Measurements from ENCODE around the gene C5orf15.
"Not testable (repeated sequence)": the region's sequence is repeated elsewhere in the genome, so short reads cannot be mapped to it uniquely, and the experiment has no call there.

The C5orf15 gene

GRCh38 chr5:133937628-133938027, 30.8 kb downstream of the C5orf15 start:
- DNase-seq (ENCODE audit: low read depth), result not testable (repeated sequence)

- DNase-seq (ENCODE audit: low read depth), result no peak
These were observed 31.8 kb downstream of the C5orf15 start for GRCh38 chr5:133936651-133937015.

- DNase-seq (ENCODE audit: low read depth), result not testable (repeated sequence)
These were observed 32.3 kb downstream of the C5orf15 start for GRCh38 chr5:133935991-133936650.

DNA sequence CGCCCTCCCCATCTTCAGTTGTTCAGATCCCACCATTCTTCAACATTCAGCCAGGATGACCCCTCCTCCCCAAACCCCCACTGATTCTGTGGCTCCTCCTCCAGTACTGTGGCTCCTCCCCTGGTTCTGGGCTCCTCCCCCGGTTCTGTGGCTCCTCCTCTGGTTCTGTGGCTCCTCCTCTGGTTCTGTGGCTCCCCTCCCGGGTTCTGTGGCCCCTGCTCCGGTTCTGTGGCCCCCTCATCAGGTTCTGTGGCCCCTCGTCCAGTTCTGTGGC, 32.8 kb downstream of the C5orf15 start:
- DNase-seq (ENCODE audit: low read depth), result no peak

DNA sequence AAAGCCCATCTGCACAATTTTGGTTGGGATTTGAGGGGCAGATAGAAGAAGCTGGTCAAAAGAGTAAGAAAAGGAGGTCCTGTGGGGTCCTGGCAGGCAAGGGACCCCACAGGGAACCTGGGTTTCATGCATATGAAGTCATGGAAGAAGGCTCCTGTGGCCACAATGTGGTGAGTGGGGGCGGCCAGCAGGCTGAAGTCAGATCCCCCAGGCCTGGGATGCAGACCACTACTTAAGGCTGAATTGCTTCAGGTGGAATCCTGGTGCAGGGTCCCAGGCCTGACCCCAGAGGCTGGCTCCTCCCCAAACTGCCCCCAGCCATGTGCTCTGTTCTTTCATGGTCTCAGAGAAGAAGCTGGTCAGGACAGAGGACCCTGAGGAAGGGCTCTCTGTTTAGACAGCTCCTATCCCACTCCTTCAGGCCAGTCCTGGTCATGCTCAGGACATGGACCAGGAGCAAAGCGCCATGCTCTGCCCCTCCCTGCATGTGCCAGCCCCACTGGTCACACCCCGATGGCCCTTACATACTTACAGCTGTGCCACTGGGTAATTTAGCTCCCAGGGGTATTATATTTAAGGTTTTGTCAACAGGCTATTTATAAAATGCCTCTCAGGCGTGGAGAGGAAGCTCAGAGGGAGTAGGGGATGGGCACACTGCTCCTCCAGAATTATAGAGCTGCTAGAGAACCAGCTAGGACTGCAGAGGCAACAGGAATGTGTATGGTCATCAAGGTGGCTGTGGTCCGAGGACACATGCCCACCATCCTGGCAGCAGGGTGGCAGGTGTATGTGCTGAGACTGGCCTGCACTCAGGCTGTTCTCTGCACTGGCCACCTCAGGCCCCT, 33.4 kb downstream of the C5orf15 start:
- DNase-seq (ENCODE audit: low read depth), result no peak

GRCh38 chr5:133934311-133934710, 34.1 kb downstream of the C5orf15 start:
- no peak for DNase-seq (ENCODE audit: low read depth)

DNA sequence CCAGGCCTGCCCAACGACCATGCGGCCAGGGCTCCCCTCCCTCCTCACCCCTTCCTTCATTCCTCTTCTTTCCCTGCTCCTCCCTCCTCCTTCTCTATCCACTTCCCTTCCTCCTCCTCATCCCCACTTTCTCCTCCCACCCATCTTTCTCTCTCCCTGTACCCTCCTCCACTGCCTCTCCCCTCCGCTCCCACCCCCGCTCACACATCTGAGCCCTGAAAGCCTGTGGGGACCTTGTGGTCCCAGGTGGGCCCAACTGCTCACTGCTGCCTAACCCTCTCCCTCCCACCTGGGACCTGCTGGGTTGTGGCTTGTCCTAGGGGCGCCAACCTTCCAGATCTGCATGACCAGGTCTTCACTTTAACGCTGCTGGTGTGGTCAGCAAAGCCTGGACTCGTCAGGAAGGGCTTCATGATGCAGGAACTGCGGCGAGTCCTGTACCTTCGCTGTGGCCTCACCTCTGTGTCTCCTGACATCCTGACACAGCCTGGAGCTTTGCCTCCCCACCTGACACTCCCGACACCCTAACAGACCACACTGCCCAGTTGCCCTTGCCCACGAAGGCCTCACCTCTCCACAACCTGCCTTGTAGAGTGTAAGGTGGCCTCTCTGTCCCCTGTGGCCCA, 34.6 kb downstream of the C5orf15 start:
- no peak for DNase-seq (ENCODE audit: low read depth)

DNA sequence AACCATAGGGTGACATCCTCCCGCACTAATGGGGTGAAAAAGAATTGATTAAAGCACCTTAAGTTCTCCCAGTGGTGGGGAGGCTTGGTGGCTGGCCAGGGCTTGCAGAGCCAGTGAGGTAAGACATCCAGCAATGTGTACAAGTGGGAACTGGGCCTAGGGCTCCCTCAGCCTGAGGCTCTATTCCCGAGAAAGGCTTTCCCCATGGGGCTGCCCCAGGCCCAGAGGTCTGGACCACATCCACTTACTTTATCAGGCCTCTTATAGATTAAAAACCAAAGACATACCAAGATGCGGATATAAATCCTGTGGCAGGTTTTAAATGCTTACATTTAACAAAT, 35.3 kb downstream of the C5orf15 start:
- DNase-seq (ENCODE audit: low read depth), result no peak

GRCh38 chr5:133932441-133933168, 35.8 kb downstream of the C5orf15 start:
- no peak for DNase-seq (ENCODE audit: low read depth)

DNA sequence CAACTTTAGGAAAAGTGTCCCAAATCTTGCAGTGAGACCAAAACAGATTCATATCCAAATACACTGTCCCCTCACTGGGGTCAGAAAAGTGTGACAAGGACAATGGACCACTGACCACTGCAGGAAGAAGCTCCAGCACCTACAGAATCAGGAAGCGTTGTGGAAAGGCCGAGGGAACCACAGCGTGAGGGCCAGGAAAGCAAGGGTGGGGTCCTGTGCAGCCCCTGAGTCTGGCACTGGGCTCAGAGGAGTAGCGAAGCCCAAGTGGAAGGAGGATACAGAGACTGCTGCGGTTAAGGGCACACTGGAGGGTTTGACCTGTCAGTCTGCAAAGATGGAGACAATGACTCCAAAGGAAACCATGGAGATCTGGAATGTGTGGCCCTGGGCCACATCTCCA, 36.9 kb downstream of the C5orf15 start:
- no peak for DNase-seq (ENCODE audit: low read depth)

GRCh38 chr5:133930813-133931090, 37.7 kb downstream of the C5orf15 start:
- no peak for DNase-seq (ENCODE audit: low read depth)

DNA sequence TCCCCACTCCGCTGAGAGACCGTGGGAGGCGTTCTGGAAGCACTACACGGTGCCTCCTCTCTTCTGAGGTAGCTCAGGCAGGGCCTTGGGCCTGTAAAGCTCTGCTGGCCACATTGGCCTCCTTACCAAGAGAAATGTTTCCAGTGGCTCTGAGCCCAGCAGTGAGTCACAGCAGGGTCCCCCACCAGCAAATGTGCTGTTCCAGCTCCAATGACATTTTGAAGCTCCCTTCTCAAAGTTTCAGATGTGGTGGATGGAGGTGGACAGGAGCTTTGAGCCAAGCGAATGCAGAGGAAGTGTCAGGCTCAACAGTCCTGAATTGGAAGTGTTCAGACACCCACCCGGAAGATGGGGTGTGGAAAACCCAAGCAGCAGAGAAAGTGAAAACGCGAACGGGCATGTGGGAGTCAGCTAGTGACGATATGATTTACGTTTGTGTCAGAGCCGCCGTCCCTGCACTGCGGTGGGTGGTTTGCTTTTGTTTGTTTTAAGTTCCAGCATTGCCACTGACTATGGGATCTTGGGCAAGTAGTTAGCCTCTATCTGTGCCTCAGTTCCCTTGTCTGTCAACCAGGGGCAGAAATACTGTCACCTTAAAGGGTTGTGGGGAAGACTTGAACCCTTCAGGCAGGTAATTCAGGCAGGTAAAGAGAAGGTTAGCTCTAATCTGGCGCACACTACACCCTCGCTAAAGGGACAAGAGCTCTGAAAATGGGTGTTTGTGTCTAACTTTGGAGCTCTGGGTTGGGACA, 38.2 kb downstream of the C5orf15 start:
- DNase-seq (ENCODE audit: low read depth), result peak; percentile 68

GRCh38 chr5:133928587-133929393, 39.6 kb downstream of the C5orf15 start:
- DNase-seq (ENCODE audit: low read depth), result no peak

DNA sequence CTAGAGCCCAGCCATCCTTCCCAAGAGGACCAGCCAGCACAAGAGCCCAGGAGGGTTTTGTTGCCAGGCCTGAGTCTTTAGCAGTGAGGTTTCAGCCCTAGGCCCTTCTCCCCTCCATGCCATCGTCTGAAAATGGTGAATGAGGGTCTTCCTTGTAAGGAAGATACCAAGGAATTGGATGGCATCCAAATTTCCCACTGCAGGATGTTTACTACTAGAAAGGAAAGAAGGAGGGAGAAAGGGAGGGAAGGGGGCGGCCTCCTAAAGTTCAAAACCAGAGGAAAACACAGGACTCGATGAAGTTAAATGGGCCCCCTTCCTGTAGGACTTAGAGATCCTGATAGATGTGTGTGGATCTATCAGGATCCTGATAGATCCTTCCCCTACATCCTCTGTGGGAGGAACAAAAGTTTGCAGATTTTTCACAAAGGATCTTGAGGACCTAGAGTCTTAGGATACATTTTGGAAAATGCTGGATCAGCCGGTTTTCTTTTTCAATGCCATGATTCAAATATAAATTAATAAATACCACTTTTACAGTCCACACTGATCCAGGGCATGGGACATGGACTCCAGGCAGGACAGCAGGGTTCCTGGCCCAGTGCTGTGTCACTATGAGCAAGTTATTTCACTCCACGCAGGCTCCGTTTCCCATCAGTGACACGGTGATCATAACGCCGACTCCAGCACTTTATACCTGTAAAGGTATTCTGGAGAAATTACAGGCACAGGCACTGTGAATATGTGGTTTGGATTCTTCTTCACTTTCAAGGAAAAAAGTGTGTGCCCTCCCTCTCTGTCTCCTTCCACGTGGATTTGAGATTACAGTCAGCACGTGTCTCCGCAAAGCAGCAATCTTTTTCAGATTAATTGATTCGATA, 40.9 kb downstream of the C5orf15 start:
- peak; percentile 53 for DNase-seq (ENCODE audit: low read depth)

GRCh38 chr5:133926489-133927299, 41.7 kb downstream of the C5orf15 start:
- DNase-seq (ENCODE audit: low read depth), result no peak

GRCh38 chr5:133925866-133926488, 42.4 kb downstream of the C5orf15 start:
- peak; percentile 63 for DNase-seq (ENCODE audit: low read depth)

GRCh38 chr5:133925269-133925668, 43.2 kb downstream of the C5orf15 start:
- DNase-seq (ENCODE audit: low read depth), result no peak

GRCh38 chr5:133924221-133924920, 44.1 kb downstream of the C5orf15 start:
- DNase-seq (ENCODE audit: low read depth), result peak; percentile 16

Measured in EH (cell line).